Caco-2 (cell line): ENCODE data around the gene CAPZB. TPM values are rescaled to one million over a fixed set of nuclear protein-coding genes. Genes with fewer than 3 reads are reported as not detected.

Source experiments
- BruUV-seq: library from RNA; stranded (reverse); fragments of 400-500 nt; replicated peaks from 2 replicates; lab custom pipeline; 2021; lab: Mats Ljungman, UMichigan
- CTCF ChIA-PET: fragments of 300-600 bp; sonication (Branson Sonifier 250); formaldehyde crosslinking; loops from one replicate; lab custom pipeline; 2022; ENCODE audit warnings: antibody characterized with exemption; lab: Charles Lee
- POLR2A ChIA-PET: fragments of 300-600 bp; sonication (Branson Sonifier 250); formaldehyde crosslinking; loops from one replicate; lab custom pipeline; 2022; ENCODE audit warnings: antibody characterized with exemption; lab: Charles Lee
- DNase-seq, 2 experiments: peaks; one replicate each; pipeline versions ENCODE4 v3.0.0 to v3.0.0-alpha.2; 2020 to 2022
- H3K27me3 ChIP-seq: replicated peaks from 2 replicates; pipeline ENCODE4 v1.6.0; 2011; ENCODE audit warnings: low read length; ENCODE audit not compliant: control insufficient read depth, insufficient read depth
- H3K36me3 ChIP-seq: 2 replicates; pipeline ENCODE4 v1.5.1; 2011; ENCODE audit warnings: low read length; ENCODE audit not compliant: control insufficient read depth, insufficient read depth
- H3K4me1 ChIP-seq: fragments of 250-450 bp; sonication (Bioruptor Pico); 2 replicates; pipeline ENCODE4 v1.5.1; 2020; ENCODE audit warnings: mild to moderate bottlenecking
- H3K4me3 ChIP-seq: 2 replicates; pipeline ENCODE4 v1.5.1; 2011; ENCODE audit warnings: low read depth, mild to moderate bottlenecking, control low read depth, low read length
- H3K9me3 ChIP-seq: fragments of 250-450 bp; sonication (Bioruptor Pico); 2 replicates; pipeline ENCODE4 v1.5.1; 2020; ENCODE audit warnings: mild to moderate bottlenecking, moderate library complexity
- H3K27ac Mint-ChIP-seq: one replicate; pipeline ENCODE4 v1.8.0; 2022; ENCODE audit warnings: mixed read lengths; ENCODE audit not compliant: unreplicated experiment
- H3K27me3 Mint-ChIP-seq: one replicate; pipeline ENCODE4 v1.8.0; 2022; ENCODE audit warnings: mixed read lengths; ENCODE audit not compliant: insufficient read depth, unreplicated experiment
- H3K36me3 Mint-ChIP-seq: one replicate; pipeline ENCODE4 v1.8.0; 2022; ENCODE audit warnings: mild to moderate bottlenecking, mixed read lengths; ENCODE audit not compliant: insufficient read depth, unreplicated experiment
- H3K4me1 Mint-ChIP-seq: one replicate; pipeline ENCODE4 v1.8.0; 2022; ENCODE audit warnings: low read depth, mixed read lengths; ENCODE audit not compliant: unreplicated experiment
- H3K4me3 Mint-ChIP-seq: one replicate; pipeline ENCODE4 v1.8.0; 2022; ENCODE audit warnings: mild to moderate bottlenecking, moderate library complexity, mixed read lengths; ENCODE audit not compliant: unreplicated experiment
- H3K9me3 Mint-ChIP-seq: one replicate; pipeline ENCODE4 v1.8.0; 2022; ENCODE audit warnings: mixed read lengths; ENCODE audit not compliant: unreplicated experiment
- CTCF ChIP-seq, 2 experiments: fragments of 200-600 bp in 1 of 2; IDR thresholded peaks; 1 replicate in 1 of 2; 2 replicates in 1 of 2; pipeline versions ENCODE4 v1.5.1 to v1.8.0; 2011 to 2022; ENCODE audit warnings: antibody characterized with exemption in 1 of 2, control low read depth in 1 of 2, inconsistent platforms in 1 of 2, low read depth in 1 of 2, low read length in 1 of 2, mild to moderate bottlenecking in 1 of 2, moderate library complexity in 1 of 2; ENCODE audit not compliant: insufficient read depth in 1 of 2, severe bottlenecking in 1 of 2, unreplicated experiment in 1 of 2
- intact Hi-C: fragments of 100-400 bp; cut with micrococcal nuclease; formaldehyde crosslinking; loops from one replicate; pipeline ENCODE4 v1.10.0; 2022; ENCODE audit not compliant: unreplicated experiment
- total RNA-seq: library from RNA; stranded (reverse); gene quantifications from 2 replicates; pipeline ENCODE4 v1.2.3, GENCODE V29; 2022

Gene CAPZB
- total RNA-seq, 1 experiment from 2014 or later, result 205 TPM

GRCh38 chr1:19413999-19414398, 71.3 kb downstream of the CAPZB start:
- Mint-ChIP-seq H3K4me3 (no peak overlapping the region), H3K9me3 (no peaks in the 10 kb centered on the region), H3K36me3 (peaks cover 24% of the 10 kb centered on the region), H3K27me3 (no peaks in the 10 kb centered on the region), H3K27ac (no peak overlapping the region), H3K4me1 (peaks cover 9% of the 10 kb centered on the region)
- ChIA-PET CTCF (no interaction called here), POLR2A (no interaction called here)
- no peaks in the 10 kb centered on the region for H3K27me3 ChIP-seq
- no peaks in the 10 kb centered on the region for H3K9me3 ChIP-seq
- no peaks in the 10 kb centered on the region for H3K4me1 ChIP-seq
- no peak for DNase-seq
- intact Hi-C loops, result no loop called here
- no peak for TF ChIP-seq CTCF (IDR thresholded peaks at IDR 0.05; ENCODE audit: insufficient read depth in 1 of 2, low read depth in 1 of 2, low read length in 1 of 2, severe bottlenecking in 1 of 2, unreplicated experiment in 1 of 2)
- no peak overlapping the region for H3K4me3 ChIP-seq
- BruUV-seq, result no TSS peak
- H3K36me3 ChIP-seq, result no peaks in the 10 kb centered on the region

GRCh38 chr1:19412654-19413053, 72.7 kb downstream of the CAPZB start:
- no peaks in the 10 kb centered on the region for H3K4me1 ChIP-seq
- H3K36me3 ChIP-seq, result no peaks in the 10 kb centered on the region; the same call in 1 of the 2 replicates
- no peak for TF ChIP-seq CTCF (IDR thresholded peaks at IDR 0.05; ENCODE audit: insufficient read depth in 1 of 2, low read depth in 1 of 2, low read length in 1 of 2, severe bottlenecking in 1 of 2, unreplicated experiment in 1 of 2)
- Mint-ChIP-seq H3K4me3 (no peak overlapping the region), H3K27ac (no peak overlapping the region), H3K36me3 (peaks cover 18% of the 10 kb centered on the region), H3K9me3 (no peaks in the 10 kb centered on the region), H3K27me3 (no peaks in the 10 kb centered on the region), H3K4me1 (peaks cover 9% of the 10 kb centered on the region)
- H3K9me3 ChIP-seq, result no peaks in the 10 kb centered on the region
- no TSS peak for BruUV-seq
- ChIA-PET POLR2A (no interaction called here), CTCF (no interaction called here)
- no peak overlapping the region for H3K4me3 ChIP-seq
- H3K27me3 ChIP-seq, result no peaks in the 10 kb centered on the region
- DNase-seq, result no peak
- intact Hi-C loops, result no loop called here

- Mint-ChIP-seq H3K27ac (no peak overlapping the region), H3K4me3 (no peak overlapping the region), H3K4me1 (peaks cover 16% of the 10 kb centered on the region), H3K9me3 (no peaks in the 10 kb centered on the region), H3K36me3 (peaks cover 13% of the 10 kb centered on the region), H3K27me3 (no peaks in the 10 kb centered on the region)
- POLR2A ChIA-PET, result no interaction called here
- H3K36me3 ChIP-seq, result no peaks in the 10 kb centered on the region; the same call in none of the 2 replicates
- CTCF ChIA-PET, result no interaction called here
- no peak for DNase-seq
- no peak overlapping the region for H3K4me3 ChIP-seq
- H3K27me3 ChIP-seq, result no peaks in the 10 kb centered on the region
- intact Hi-C loops, result no loop called here
- BruUV-seq, result no TSS peak
- H3K4me1 ChIP-seq, result no peaks in the 10 kb centered on the region
- no peak for TF ChIP-seq CTCF (IDR thresholded peaks at IDR 0.05; ENCODE audit: insufficient read depth in 1 of 2, low read depth in 1 of 2, low read length in 1 of 2, severe bottlenecking in 1 of 2, unreplicated experiment in 1 of 2)
- H3K9me3 ChIP-seq, result no peaks in the 10 kb centered on the region
Measured at GRCh38 chr1:19411612-19412011, 73.7 kb downstream of the CAPZB start.
